Measurements from ENCODE around the gene CBX4.

- TF ChIP-seq CTCF (conservative IDR thresholded peaks at IDR 0.05) (no peak), ZFX (IDR thresholded peaks at IDR 0.05) (no peak)
Observed at GRCh38 chr17:79806863-79807720, 32.1 kb downstream of the CBX4 start.

Data from C4-2B (cell line).